Fibroblast of pulmonary artery (primary cell): Measurements from ENCODE around the gene IRF8.

Source experiments
- DNase-seq: peaks from one replicate; pipeline ENCODE4 v3.0.0-alpha.2; 2010; ENCODE audit warnings: low read depth
- H3K4me3 ChIP-seq: replicated peaks from 2 replicates; pipeline ENCODE4 v1.5.1; 2011; ENCODE audit warnings: low read depth, mild to moderate bottlenecking, control low read depth, low read length, moderate library complexity
- TF ChIP-seq, protein P1 (sequence below): IDR thresholded peaks from 2 replicates; pipeline ENCODE4 v1.5.1; 2011; ENCODE audit warnings: mild to moderate bottlenecking, control low read depth, low read length, inconsistent platforms; ENCODE audit errors: missing control alignments

The IRF8 gene

DNA sequence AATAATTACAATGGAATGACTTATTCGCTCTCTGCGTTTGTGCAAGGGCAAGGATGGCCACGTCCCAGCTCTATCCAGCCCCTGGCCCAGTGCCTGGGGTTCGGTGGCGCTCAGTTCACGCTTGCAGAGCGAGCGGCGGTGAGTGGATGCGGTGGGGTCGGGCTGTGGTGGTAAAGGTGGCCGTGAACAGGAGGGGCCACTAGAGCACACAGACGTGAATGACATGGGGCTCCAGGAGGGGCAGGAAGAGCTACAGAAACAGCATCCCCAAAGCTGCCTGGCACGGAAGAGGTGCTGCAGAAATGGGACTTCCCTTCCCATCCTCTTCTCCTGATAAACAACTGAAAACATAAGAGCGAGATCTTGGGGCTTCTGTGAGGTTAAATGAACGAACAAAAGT lies 28.4 kb downstream of the IRF8 start:
- DNase-seq = no peak
- TF ChIP-seq, protein P1, sequence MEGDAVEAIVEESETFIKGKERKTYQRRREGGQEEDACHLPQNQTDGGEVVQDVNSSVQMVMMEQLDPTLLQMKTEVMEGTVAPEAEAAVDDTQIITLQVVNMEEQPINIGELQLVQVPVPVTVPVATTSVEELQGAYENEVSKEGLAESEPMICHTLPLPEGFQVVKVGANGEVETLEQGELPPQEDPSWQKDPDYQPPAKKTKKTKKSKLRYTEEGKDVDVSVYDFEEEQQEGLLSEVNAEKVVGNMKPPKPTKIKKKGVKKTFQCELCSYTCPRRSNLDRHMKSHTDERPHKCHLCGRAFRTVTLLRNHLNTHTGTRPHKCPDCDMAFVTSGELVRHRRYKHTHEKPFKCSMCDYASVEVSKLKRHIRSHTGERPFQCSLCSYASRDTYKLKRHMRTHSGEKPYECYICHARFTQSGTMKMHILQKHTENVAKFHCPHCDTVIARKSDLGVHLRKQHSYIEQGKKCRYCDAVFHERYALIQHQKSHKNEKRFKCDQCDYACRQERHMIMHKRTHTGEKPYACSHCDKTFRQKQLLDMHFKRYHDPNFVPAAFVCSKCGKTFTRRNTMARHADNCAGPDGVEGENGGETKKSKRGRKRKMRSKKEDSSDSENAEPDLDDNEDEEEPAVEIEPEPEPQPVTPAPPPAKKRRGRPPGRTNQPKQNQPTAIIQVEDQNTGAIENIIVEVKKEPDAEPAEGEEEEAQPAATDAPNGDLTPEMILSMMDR = no peak
- no peak overlapping the region for H3K4me3 ChIP-seq

DNA sequence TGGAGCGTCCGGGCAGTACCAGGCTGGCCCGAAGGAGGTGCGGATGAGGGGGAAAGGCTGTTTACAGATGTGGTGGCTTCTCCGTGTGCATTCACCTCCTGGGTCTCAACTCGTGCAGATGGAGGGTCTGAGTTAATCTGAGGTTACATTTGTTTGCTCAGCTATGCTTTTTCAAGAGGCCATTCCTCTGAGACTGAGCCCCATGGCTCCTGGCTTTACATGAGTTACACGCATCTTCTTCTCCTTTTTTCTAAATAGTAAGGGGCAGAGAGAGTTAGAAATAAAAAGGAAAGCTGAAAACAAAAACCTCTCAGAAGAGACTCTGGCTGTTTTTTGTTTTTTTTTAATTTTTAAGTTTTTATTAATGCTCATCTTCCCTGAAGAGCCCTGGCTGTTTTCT lies 29.0 kb downstream of the IRF8 start:
- TF ChIP-seq, protein P1 = no peak
- DNase-seq = no peak
- no peak overlapping the region for H3K4me3 ChIP-seq

GRCh38 chr16:85928401-85928820 lies 29.4 kb downstream of the IRF8 start:
- no peak overlapping the region for H3K4me3 ChIP-seq
- TF ChIP-seq, protein P1 = no peak
- peak; percentile 56 for DNase-seq

- H3K4me3 ChIP-seq = no peak overlapping the region
- TF ChIP-seq, protein P1 = no peak
- no peak for DNase-seq
These were observed 30.3 kb downstream of the IRF8 start for GRCh38 chr16:85929259-85929721.

GRCh38 chr16:85930301-85930700 lies 31.3 kb downstream of the IRF8 start:
- H3K4me3 ChIP-seq = no peak overlapping the region
- DNase-seq = no peak
- TF ChIP-seq, protein P1 = no peak

DNA sequence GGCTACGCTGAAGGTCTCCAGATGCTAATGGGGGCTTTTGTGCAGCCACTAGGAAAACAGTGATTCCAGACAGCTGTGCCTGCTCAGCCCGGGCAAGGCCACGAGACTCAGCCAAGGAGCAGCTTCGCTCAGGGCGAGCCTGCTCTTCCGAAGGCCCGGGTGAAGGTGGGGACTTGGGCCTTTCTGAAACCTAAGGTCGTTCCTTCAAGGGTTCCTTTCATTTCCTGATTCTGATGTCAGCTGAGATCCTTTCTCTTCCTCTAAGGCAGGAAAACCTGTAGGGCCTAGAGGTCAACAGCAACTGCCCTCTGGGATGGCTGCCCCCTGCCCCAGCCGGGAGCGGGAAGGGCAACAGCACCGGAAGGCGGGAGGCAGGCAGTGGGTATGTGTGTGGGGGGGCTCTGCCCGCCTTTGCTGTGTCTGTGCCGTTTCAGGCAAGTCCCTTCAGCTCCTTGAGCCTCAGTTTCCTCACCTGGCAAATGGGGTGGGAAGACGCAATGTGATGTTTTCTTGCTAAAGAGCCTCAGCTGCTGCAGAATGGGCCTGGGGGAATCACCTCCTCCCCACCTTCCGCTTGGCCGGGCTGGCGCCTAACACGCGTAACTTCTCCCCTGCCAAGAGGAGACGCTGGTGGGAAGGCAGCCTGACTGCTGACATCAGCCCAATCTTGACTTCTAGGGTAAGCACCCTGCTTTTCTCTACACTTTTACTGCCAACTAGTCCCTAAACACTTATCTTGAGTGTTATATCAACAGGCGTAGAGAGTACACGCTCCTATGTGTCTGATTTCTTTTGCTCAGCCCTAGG lies 32.8 kb downstream of the IRF8 start:
- H3K4me3 ChIP-seq = no peak overlapping the region
- no peak for DNase-seq
- TF ChIP-seq, protein P1 = no peak

DNA sequence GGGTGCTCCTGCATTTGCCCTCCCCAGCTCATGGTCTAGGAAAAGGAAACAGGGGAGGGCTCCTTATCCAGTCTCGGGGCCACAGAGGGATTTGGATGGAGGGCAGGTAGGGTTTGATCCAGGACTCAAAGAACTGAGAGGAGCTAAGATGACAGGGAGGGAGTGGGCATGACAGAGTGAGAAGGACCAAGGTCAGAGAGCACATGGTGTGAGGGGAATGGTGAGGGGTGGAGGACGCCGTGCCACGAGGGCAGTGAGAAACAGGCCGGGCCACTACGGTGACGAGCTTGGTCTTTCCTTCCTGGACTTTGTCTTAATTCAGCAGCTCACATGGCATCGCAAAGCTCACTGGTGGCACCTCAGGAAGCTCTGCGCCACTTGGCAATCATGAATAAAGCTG lies 35.2 kb downstream of the IRF8 start:
- no peak for DNase-seq
- TF ChIP-seq, protein P1 = no peak
- no peak overlapping the region for H3K4me3 ChIP-seq
